GM21528 (cell line): Measurements from ENCODE around the gene ZBTB7C.

ENCODE experiments used
- ATAC-seq: cut with Tn5 transposase; IDR thresholded peaks from one replicate; pipeline ENCODE4 v1.9.1; 2021; ENCODE audit warnings: mild to moderate bottlenecking, moderate library complexity; ENCODE audit not compliant: unreplicated experiment, low FRiP score

Gene ZBTB7C

GRCh38 chr18:48330016-48330991, 78.9 kb downstream of the ZBTB7C start:
- ATAC-seq: no peak

GRCh38 chr18:48328473-48329210, 80.5 kb downstream of the ZBTB7C start:
- no peak for ATAC-seq

- ATAC-seq: no peak
Observed at GRCh38 chr18:48326901-48327675, 82.1 kb downstream of the ZBTB7C start.

- no peak for ATAC-seq
Observed at GRCh38 chr18:48325115-48325665, 84.0 kb downstream of the ZBTB7C start.

GRCh38 chr18:48324651-48325050, 84.5 kb downstream of the ZBTB7C start:
- no peak for ATAC-seq

GRCh38 chr18:48323151-48323550, 86.0 kb downstream of the ZBTB7C start:
- no peak for ATAC-seq

- ATAC-seq: no peak
Observed at GRCh38 chr18:48321536-48321935, 87.6 kb downstream of the ZBTB7C start.

- no peak for ATAC-seq
Observed at GRCh38 chr18:48321121-48321520, 88.1 kb downstream of the ZBTB7C start.

GRCh38 chr18:48320639-48320945, 88.6 kb downstream of the ZBTB7C start:
- ATAC-seq: no peak

- ATAC-seq: no peak
Observed at GRCh38 chr18:48319801-48320638, 89.2 kb downstream of the ZBTB7C start.

- ATAC-seq: no peak
Observed at GRCh38 chr18:48318436-48318835, 90.7 kb downstream of the ZBTB7C start.

- ATAC-seq: no peak
Observed at GRCh38 chr18:48317781-48318381, 91.3 kb downstream of the ZBTB7C start.

GRCh38 chr18:48316177-48316576, 93.0 kb downstream of the ZBTB7C start:
- no peak for ATAC-seq

GRCh38 chr18:48314690-48315089, 94.5 kb downstream of the ZBTB7C start:
- no peak for ATAC-seq

- ATAC-seq: no peak
Observed at GRCh38 chr18:48313792-48314191, 95.4 kb downstream of the ZBTB7C start.

GRCh38 chr18:48312066-48312465, 97.1 kb downstream of the ZBTB7C start:
- ATAC-seq: no peak

GRCh38 chr18:48310999-48311398, 98.2 kb downstream of the ZBTB7C start:
- ATAC-seq: no peak

GRCh38 chr18:48310353-48310752, 98.8 kb downstream of the ZBTB7C start:
- no peak for ATAC-seq
